GM23338 (cell line): ENCODE results near the gene JAKMIP3. TPM values are rescaled to one million over a fixed set of nuclear protein-coding genes. Genes with fewer than 3 reads are reported as not detected.

Experiments used
- ATAC-seq: fragments of 200-7000 bp; cut with Tn5 transposase; 3 replicates; pipeline ENCODE4 v1.9.1; 2020
- DNase-seq: peaks from one replicate; pipeline ENCODE4 v3.0.0-alpha.2; 2015; ENCODE audit warnings: low spot score
- H2AFZ ChIP-seq: fragments of 200-600 bp; sonication (generic); 2 replicates; pipeline ENCODE4 v1.8.0; 2016; ENCODE audit warnings: antibody characterized with exemption, mild to moderate bottlenecking, moderate library complexity
- H3F3A ChIP-seq: fragments of 200-600 bp; sonication (generic); replicated peaks from 2 replicates; pipeline ENCODE4 v1.8.0; 2017; ENCODE audit warnings: antibody characterized with exemption, mixed run types, low read depth
- H3K27ac ChIP-seq: fragments of 200-600 bp; sonication (generic); 2 replicates; pipeline ENCODE4 v1.6.1; 2016; ENCODE audit warnings: low read depth
- H3K27me3 ChIP-seq: fragments of 200-600 bp; sonication (generic); 2 replicates; pipeline ENCODE4 v1.8.0; 2016; ENCODE audit warnings: mild to moderate bottlenecking, mixed run types, moderate library complexity; ENCODE audit not compliant: insufficient read depth
- H3K36me3 ChIP-seq: fragments of 200-600 bp; sonication (generic); 2 replicates; pipeline ENCODE4 v1.8.0; 2016; ENCODE audit warnings: mild to moderate bottlenecking; ENCODE audit not compliant: insufficient read depth
- H3K4me1 ChIP-seq: fragments of 200-600 bp; sonication (generic); 2 replicates; pipeline ENCODE4 v1.8.0; 2016; ENCODE audit warnings: mild to moderate bottlenecking, moderate library complexity; ENCODE audit not compliant: insufficient read depth
- H3K4me2 ChIP-seq: fragments of 200-600 bp; sonication (generic); 2 replicates; pipeline ENCODE4 v1.7.1; 2017; ENCODE audit warnings: mixed run types
- H3K4me3 ChIP-seq: fragments of 200-600 bp; sonication (generic); 2 replicates; pipeline ENCODE4 v1.6.1; 2016; ENCODE audit warnings: mixed run types
- H3K79me2 ChIP-seq: fragments of 200-600 bp; sonication (generic); replicated peaks from 2 replicates; pipeline ENCODE4 v1.8.0; 2017; ENCODE audit warnings: mild to moderate bottlenecking; ENCODE audit not compliant: insufficient read depth
- H3K9me2 ChIP-seq: fragments of 200-600 bp; sonication (generic); 2 replicates; pipeline ENCODE4 v1.8.0; 2017; ENCODE audit not compliant: insufficient read depth
- H4K20me1 ChIP-seq: fragments of 200-600 bp; sonication (generic); replicated peaks from 2 replicates; pipeline ENCODE4 v1.8.0; 2017; ENCODE audit warnings: mild to moderate bottlenecking; ENCODE audit not compliant: insufficient read depth
- H3K27ac Mint-ChIP-seq: 2 replicates; pipeline ENCODE4 v1.8.0; 2020; ENCODE audit warnings: inconsistent platforms, mild to moderate bottlenecking, moderate library complexity, mixed read lengths
- H3K27me3 Mint-ChIP-seq: 3 replicates; pipeline ENCODE4 v1.8.0; 2022; ENCODE audit warnings: low read depth, mild to moderate bottlenecking, moderate library complexity, mixed read lengths, inconsistent platforms; ENCODE audit not compliant: insufficient read depth, poor library complexity
- H3K36me3 Mint-ChIP-seq: 3 replicates; pipeline ENCODE4 v1.8.0; 2021; ENCODE audit warnings: low read depth, mild to moderate bottlenecking, inconsistent platforms, moderate library complexity, mixed read lengths
- H3K4me1 Mint-ChIP-seq: 3 replicates; pipeline ENCODE4 v1.8.0; 2020; ENCODE audit warnings: mild to moderate bottlenecking, inconsistent platforms, mixed read lengths
- H3K4me3 Mint-ChIP-seq: 3 replicates; pipeline ENCODE4 v1.8.0; 2021; ENCODE audit warnings: moderate library complexity, mild to moderate bottlenecking, inconsistent platforms, mixed read lengths
- H3K9me3 Mint-ChIP-seq: 3 replicates; pipeline ENCODE4 v1.8.0; 2020; ENCODE audit warnings: moderate library complexity, mild to moderate bottlenecking, inconsistent platforms, mixed read lengths
- CREB1 ChIP-seq: fragments of 250-450 bp; sonication (Bioruptor Pico); IDR thresholded peaks from 2 replicates; pipeline ENCODE4 v1.5.0; 2020; ENCODE audit warnings: low read depth, mild to moderate bottlenecking, moderate library complexity
- EZH2 ChIP-seq: fragments of 200-600 bp; sonication (generic); IDR thresholded peaks from one replicate; pipeline ENCODE4 v1.8.0; 2017; ENCODE audit warnings: antibody characterized with exemption, mild to moderate bottlenecking, low read depth; ENCODE audit not compliant: unreplicated experiment
- POLR2AphosphoS5 ChIP-seq: IDR thresholded peaks from 2 replicates; pipeline ENCODE4 v1.6.1; 2016; ENCODE audit warnings: antibody characterized with exemption, low read depth
- polyA plus RNA-seq: library from polyadenylated mRNA; unstranded; fragments of >200 nt; fragmentation: Nextera tagmentation; extraction: Ambion mirVana; gene quantifications from 2 replicates; pipeline ENCODE4 v1.2.1, GENCODE V29; 2016
- total RNA-seq: library from RNA; depleted of rRNA; stranded (reverse); fragments of >200 nt; shearing (Covaris generic); gene quantifications from 2 replicates; pipeline ENCODE4 v1.2.3, GENCODE V29; 2014
- TF ChIP-seq, protein P1 (sequence below): IDR thresholded peaks from one replicate; pipeline ENCODE4 v1.6.1; 2018; ENCODE audit warnings: antibody characterized with exemption; ENCODE audit not compliant: unreplicated experiment
- TF ChIP-seq, protein P2 (sequence below): fragments of 250-450 bp; sonication (Bioruptor Pico); IDR thresholded peaks from 2 replicates; pipeline ENCODE4 v1.5.0; 2020; ENCODE audit warnings: mild to moderate bottlenecking, moderate library complexity
- TF ChIP-seq, protein P3 (sequence below), 2 experiments: fragments of 200-600 bp in 1 of 2; sonication (generic) in 1 of 2; conservative IDR thresholded peaks; 2 replicates each; pipeline versions ENCODE4 v1.5.1 to v1.6.1; 2016 to 2017; ENCODE audit warnings: antibody characterized with exemption in 2 of 2, low read depth in 2 of 2, mild to moderate bottlenecking in 2 of 2, moderate library complexity in 1 of 2

The JAKMIP3 gene
- total and polyA plus RNA-seq, 2 experiments from 2014 or later: 0.87 to 1.2 TPM

DNA sequence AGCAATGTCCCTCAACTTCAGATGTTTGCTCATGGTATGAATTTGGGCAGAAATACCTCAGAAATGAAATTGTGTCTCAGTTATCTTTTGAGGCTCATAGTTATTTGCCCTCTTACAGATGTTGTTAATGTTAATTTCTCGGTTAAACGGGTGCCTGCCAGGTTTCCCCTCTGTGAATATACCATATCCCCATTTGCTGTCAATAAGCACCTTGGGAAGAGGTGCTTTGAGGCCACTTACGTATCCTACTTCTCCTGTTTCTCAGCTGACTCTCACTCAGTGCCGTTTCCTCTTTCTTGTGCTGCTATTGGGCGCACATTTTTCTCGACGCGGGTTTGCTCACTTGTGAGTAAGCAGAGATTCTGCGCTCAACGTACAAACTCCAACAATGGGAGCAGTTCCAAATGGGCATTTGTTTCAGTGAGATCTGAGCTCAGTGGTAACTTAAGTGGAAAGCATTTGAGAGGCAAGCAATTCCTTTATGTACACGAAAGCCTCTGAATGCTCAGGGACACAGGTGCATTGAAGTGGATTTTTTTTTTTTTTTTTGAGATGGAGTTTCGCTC is 34.8 kb upstream of the JAKMIP3 start:
- DNase-seq (no peak), ATAC-seq (no peak)
- TF ChIP-seq CREB1 (CRISPR knock-in tag) (no peak), POLR2AphosphoS5 (no peak)
- H3K9me3 Mint-ChIP-seq: no peaks in the 10 kb centered on the region
- peaks cover 28% of the 10 kb centered on the region for H3K27me3 Mint-ChIP-seq
- Histone ChIP-seq H3K27ac (no peak overlapping the region), H2AFZ (no peak overlapping the region), H3F3A (no peaks in the 10 kb centered on the region), H3K79me2 (no peaks in the 10 kb centered on the region), H3K4me3 (no peak overlapping the region), H3K4me1 (no peaks in the 10 kb centered on the region; the same call in 1 of the 2 replicates), H3K36me3 (no peaks in the 10 kb centered on the region), H4K20me1 (no peaks in the 10 kb centered on the region), H3K4me2 (no peak overlapping the region), H3K27me3 (peaks cover 23% of the 10 kb centered on the region), H3K9me2 (no peaks in the 10 kb centered on the region)
- peaks cover 9% of the 10 kb centered on the region for H3K4me1 Mint-ChIP-seq
- no peak overlapping the region for H3K4me3 Mint-ChIP-seq
- no peak overlapping the region for H3K27ac Mint-ChIP-seq
- no peaks in the 10 kb centered on the region; the same call in 2 of the 3 replicates for H3K36me3 Mint-ChIP-seq

DNA sequence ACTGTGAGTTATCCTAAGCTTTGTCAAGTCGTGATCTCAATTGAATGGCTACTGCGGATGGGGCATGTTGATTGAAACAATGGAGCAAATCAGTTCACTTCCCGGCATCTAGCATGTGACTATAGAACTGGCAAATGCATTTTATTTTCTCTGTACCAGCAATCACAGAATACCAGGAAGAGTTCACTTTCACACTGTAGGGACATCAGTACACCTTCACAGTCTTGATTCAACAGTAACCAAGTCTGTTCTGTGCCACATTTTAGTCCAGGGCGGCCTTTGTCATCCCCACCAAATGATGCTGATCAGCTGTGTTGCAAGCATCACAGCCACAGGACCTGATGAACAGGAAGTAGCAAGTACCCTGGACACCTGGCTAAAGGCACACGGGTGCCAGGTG is 32.1 kb upstream of the JAKMIP3 start:
- Histone ChIP-seq H3K4me2 (no peak overlapping the region), H3K27ac (no peak overlapping the region), H4K20me1 (no peaks in the 10 kb centered on the region), H2AFZ (no peak overlapping the region), H3K4me1 (peaks cover 12% of the 10 kb centered on the region; the same call in 1 of the 2 replicates), H3K36me3 (no peaks in the 10 kb centered on the region), H3K9me2 (no peaks in the 10 kb centered on the region), H3F3A (peaks cover 8% of the 10 kb centered on the region; the same call in 1 of the 2 replicates), H3K79me2 (no peaks in the 10 kb centered on the region), H3K27me3 (peaks cover 46% of the 10 kb centered on the region), H3K4me3 (no peak overlapping the region)
- no peaks in the 10 kb centered on the region for H3K9me3 Mint-ChIP-seq
- H3K4me1 Mint-ChIP-seq: peaks cover 24% of the 10 kb centered on the region
- no peak overlapping the region for H3K4me3 Mint-ChIP-seq
- DNase-seq: no peak
- H3K27ac Mint-ChIP-seq: no peak overlapping the region
- TF ChIP-seq, protein P1, sequence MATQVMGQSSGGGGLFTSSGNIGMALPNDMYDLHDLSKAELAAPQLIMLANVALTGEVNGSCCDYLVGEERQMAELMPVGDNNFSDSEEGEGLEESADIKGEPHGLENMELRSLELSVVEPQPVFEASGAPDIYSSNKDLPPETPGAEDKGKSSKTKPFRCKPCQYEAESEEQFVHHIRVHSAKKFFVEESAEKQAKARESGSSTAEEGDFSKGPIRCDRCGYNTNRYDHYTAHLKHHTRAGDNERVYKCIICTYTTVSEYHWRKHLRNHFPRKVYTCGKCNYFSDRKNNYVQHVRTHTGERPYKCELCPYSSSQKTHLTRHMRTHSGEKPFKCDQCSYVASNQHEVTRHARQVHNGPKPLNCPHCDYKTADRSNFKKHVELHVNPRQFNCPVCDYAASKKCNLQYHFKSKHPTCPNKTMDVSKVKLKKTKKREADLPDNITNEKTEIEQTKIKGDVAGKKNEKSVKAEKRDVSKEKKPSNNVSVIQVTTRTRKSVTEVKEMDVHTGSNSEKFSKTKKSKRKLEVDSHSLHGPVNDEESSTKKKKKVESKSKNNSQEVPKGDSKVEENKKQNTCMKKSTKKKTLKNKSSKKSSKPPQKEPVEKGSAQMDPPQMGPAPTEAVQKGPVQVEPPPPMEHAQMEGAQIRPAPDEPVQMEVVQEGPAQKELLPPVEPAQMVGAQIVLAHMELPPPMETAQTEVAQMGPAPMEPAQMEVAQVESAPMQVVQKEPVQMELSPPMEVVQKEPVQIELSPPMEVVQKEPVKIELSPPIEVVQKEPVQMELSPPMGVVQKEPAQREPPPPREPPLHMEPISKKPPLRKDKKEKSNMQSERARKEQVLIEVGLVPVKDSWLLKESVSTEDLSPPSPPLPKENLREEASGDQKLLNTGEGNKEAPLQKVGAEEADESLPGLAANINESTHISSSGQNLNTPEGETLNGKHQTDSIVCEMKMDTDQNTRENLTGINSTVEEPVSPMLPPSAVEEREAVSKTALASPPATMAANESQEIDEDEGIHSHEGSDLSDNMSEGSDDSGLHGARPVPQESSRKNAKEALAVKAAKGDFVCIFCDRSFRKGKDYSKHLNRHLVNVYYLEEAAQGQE: no peak
- TF ChIP-seq, protein P2, sequence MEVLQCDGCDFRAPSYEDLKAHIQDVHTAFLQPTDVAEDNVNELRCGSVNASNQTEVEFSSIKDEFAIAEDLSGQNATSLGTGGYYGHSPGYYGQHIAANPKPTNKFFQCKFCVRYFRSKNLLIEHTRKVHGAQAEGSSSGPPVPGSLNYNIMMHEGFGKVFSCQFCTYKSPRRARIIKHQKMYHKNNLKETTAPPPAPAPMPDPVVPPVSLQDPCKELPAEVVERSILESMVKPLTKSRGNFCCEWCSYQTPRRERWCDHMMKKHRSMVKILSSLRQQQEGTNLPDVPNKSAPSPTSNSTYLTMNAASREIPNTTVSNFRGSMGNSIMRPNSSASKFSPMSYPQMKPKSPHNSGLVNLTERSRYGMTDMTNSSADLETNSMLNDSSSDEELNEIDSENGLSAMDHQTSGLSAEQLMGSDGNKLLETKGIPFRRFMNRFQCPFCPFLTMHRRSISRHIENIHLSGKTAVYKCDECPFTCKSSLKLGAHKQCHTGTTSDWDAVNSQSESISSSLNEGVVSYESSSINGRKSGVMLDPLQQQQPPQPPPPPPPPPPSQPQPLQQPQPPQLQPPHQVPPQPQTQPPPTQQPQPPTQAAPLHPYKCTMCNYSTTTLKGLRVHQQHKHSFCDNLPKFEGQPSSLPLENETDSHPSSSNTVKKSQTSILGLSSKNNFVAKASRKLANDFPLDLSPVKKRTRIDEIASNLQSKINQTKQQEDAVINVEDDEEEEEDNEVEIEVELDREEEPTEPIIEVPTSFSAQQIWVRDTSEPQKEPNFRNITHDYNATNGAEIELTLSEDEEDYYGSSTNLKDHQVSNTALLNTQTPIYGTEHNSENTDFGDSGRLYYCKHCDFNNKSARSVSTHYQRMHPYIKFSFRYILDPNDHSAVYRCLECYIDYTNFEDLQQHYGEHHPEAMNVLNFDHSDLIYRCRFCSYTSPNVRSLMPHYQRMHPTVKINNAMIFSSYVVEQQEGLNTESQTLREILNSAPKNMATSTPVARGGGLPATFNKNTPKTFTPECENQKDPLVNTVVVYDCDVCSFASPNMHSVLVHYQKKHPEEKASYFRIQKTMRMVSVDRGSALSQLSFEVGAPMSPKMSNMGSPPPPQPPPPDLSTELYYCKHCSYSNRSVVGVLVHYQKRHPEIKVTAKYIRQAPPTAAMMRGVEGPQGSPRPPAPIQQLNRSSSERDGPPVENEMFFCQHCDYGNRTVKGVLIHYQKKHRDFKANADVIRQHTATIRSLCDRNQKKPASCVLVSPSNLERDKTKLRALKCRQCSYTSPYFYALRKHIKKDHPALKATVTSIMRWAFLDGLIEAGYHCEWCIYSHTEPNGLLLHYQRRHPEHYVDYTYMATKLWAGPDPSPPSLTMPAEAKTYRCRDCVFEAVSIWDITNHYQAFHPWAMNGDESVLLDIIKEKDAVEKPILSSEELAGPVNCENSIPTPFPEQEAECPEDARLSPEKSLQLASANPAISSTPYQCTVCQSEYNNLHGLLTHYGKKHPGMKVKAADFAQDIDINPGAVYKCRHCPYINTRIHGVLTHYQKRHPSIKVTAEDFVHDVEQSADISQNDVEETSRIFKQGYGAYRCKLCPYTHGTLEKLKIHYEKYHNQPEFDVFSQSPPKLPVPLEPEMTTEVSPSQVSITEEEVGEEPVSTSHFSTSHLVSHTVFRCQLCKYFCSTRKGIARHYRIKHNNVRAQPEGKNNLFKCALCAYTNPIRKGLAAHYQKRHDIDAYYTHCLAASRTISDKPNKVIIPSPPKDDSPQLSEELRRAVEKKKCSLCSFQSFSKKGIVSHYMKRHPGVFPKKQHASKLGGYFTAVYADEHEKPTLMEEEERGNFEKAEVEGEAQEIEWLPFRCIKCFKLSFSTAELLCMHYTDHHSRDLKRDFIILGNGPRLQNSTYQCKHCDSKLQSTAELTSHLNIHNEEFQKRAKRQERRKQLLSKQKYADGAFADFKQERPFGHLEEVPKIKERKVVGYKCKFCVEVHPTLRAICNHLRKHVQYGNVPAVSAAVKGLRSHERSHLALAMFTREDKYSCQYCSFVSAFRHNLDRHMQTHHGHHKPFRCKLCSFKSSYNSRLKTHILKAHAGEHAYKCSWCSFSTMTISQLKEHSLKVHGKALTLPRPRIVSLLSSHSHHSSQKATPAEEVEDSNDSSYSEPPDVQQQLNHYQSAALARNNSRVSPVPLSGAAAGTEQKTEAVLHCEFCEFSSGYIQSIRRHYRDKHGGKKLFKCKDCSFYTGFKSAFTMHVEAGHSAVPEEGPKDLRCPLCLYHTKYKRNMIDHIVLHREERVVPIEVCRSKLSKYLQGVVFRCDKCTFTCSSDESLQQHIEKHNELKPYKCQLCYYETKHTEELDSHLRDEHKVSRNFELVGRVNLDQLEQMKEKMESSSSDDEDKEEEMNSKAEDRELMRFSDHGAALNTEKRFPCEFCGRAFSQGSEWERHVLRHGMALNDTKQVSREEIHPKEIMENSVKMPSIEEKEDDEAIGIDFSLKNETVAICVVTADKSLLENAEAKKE: no peak
- TF ChIP-seq EZH2: no peak
- TF ChIP-seq, protein P3, sequence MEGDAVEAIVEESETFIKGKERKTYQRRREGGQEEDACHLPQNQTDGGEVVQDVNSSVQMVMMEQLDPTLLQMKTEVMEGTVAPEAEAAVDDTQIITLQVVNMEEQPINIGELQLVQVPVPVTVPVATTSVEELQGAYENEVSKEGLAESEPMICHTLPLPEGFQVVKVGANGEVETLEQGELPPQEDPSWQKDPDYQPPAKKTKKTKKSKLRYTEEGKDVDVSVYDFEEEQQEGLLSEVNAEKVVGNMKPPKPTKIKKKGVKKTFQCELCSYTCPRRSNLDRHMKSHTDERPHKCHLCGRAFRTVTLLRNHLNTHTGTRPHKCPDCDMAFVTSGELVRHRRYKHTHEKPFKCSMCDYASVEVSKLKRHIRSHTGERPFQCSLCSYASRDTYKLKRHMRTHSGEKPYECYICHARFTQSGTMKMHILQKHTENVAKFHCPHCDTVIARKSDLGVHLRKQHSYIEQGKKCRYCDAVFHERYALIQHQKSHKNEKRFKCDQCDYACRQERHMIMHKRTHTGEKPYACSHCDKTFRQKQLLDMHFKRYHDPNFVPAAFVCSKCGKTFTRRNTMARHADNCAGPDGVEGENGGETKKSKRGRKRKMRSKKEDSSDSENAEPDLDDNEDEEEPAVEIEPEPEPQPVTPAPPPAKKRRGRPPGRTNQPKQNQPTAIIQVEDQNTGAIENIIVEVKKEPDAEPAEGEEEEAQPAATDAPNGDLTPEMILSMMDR (conservative IDR thresholded peaks at IDR 0.05; ENCODE audit: low read depth in 2 of 2): no peak
- peaks cover 45% of the 10 kb centered on the region for H3K27me3 Mint-ChIP-seq
- no peak for ATAC-seq
- no peaks in the 10 kb centered on the region; the same call in 2 of the 3 replicates for H3K36me3 Mint-ChIP-seq
